Activated CD8-positive, alpha-beta memory T cell treated with anti-CD3 and anti-CD28 coated beads, Interleukin-2, amount 50 U/mL, for 4 hours (primary cell): Measurements from ENCODE around the gene RPS6KL1.
"Not testable (repeated sequence)": the region's sequence is repeated elsewhere in the genome, so short reads cannot be mapped to it uniquely, and the experiment has no call there.

Experiments used
- DNase-seq: peaks from one replicate; pipeline ENCODE4 v3.0.0-alpha.2; 2020

The RPS6KL1 gene

DNA sequence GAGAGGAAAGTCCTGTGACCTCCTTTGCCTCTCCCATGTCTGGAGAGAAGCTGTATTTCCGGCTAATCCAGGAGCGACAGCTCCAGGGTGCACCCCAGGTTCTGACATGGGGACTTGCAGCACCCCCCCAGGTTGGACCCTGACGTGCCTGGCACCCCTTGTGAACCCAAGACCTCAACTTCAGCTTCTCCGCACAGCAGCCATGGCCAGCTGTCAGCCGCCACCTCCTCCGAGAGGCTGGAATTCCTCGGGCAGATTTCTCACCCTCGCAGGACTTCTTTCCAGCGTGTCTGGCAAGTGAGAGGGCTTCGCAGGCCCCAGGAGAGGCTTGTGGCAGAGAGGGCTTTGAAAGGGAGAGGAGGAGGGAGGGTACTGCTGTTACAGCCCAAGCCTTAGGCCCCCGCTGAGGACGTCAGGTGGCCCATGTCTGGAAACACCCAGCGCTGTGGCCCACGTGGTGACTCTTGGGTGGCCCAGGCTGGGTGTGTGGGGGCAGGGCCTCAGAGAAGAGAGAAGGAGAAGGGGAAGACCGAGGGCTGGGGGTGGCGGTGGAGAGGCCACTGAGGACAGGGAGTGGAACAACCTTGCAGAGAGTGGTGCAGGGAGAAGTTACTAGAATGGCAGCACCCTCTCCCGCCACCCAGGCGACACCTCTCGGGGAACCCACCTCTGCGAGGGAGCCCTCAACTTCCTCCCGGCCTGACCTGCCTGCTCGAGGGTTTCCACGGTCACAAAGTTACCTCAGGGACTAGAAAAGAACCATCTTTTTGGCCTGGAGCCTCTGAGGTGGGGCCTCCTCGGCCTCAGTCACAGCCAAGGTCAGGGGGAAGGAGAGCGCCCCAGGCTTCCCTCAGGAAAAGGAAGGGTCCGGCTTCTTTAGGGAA lies 11.7 kb upstream of the RPS6KL1 start:
- no peak for DNase-seq

DNA sequence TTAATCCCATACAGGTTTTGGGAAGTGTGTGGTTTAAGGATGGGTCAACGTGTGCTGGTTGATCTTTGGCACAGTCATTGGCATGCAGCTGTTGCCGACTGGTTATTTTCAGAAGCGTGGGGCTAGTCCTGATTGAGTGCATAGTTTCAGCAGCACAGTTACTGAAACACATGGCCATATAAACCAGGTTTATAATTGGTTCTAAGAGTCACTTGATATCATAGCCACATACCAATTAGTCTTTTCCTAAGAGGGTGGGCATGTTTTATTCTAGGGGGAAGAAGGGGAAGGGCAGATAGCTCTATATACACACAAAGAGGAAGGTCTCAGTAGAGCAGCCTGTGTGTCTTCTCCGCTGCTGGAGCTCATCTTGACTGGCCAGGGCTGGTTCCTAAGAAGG lies 11.0 kb upstream of the RPS6KL1 start:
- DNase-seq: no peak

DNA sequence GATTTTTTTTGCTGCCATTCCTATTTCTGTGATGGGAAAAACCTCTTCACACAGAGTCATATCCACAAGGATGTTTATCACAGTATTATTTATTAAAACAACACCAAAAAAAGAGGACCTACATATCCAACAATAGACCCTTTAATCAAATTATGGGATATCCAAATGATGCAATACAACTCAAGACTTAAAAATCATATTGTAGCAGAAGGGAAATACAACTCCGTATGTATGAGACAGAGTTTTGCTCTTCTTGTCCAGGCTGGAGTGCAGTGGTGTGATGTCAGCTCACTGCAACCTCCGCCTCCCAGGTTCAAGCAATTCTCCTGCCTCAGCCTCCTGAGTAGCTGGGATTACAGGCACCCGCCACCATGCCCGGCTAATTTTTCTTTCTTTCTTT lies 9.9 kb upstream of the RPS6KL1 start:
- not testable (repeated sequence) for DNase-seq

DNA sequence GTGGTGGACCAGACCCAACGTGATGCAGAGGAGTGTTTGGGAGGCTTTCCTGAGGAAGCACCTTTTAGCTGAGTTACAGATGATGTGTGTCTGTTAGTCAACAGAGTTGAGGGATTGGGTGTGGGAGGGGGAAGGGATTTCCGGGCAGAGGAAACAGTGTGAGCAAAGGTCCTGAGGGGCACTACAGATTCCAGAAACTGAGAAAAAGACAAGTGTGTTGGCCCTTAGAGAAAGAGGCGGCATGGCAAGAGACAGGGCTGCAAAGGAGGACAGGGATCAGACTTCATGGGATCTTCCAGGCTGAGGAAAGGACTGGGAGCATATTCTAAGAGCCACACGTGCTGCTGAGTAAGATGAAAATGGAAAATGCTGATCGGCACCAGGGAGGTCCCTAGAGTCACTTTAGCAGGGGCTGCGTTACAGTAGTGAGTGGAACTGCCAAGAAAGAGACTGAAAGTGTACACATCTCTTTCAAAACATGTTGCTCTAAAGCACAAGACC lies 9.4 kb upstream of the RPS6KL1 start:
- DNase-seq: no peak

DNA sequence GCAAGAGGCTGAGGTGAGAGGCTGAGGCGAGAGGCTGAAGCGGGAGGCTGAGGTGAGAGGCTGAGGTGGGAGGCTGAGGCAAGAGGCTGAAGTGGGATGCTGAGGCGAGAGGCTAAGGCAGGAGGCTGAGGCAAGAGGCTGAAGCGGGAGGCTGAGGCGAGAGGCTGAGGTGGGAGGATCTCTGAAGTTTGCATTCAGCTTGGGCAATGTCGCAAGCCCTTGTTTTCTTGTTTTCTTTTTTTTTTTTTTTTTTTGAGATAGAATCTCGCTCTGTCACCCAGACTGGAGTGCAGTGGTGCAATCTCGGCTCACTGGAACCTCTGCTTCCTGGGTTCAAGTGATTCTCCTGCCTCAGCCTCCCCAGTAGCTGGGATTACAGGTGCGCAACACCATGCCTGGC lies 8.7 kb upstream of the RPS6KL1 start:
- not testable (repeated sequence) for DNase-seq

DNA sequence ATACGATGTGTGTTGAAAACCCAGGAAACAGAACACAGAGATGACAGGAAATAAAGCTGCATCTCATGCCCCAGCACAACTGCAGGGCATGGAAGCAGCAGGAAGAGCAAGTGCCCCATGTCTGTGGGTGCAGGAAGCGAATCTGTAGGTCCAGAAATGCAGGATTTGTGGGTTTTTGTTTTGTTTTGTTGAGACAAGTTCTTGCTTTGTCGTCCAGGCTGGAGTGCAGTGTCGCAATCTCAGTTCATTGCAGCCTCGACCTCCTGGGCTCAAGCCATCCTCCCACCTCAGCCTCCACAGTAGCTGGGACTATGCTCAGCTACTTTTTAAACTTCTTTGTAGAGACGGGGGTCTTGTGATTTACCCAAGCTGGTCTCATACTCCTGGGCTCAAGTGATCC lies 6.2 kb upstream of the RPS6KL1 start:
- DNase-seq: no peak

DNA sequence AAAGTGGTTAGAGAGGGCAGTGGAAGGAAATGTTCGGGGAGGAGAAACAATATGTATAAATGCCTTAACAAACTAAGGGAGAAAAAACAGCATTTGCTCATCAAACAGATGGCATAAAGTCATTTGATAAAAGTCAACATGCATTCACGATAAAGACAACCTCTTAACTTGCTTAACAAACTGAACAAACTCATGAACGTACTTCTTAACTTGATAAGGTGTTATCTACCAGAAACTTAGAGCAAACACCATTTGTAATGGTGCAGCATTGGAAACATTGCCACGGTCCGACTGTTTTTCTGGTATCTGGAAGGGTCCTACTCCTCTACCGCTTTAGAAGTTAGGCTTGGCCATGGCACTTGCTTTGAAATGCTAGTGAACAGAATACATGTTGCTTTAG lies 4.2 kb upstream of the RPS6KL1 start:
- no peak for DNase-seq

DNA sequence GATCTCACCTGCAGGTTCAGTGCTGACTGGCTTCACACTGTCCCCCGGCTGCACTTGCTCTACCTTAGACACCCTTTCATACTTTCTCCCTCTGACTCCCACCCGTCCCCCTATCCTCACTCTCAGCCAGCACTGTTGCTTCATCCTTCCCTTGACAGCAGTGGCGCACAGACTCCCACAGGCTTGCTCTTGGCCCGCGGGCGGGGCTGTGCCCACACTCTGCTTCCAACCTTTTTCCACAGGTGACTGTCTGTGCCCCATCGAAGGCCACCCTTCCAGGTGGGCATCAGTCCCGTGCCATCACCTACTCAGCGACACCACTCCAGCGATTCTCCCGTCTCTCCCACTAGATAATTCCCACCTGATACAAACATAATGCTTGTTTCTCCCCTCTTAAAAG lies 1.0 kb upstream of the RPS6KL1 start:
- no peak for DNase-seq

DNA sequence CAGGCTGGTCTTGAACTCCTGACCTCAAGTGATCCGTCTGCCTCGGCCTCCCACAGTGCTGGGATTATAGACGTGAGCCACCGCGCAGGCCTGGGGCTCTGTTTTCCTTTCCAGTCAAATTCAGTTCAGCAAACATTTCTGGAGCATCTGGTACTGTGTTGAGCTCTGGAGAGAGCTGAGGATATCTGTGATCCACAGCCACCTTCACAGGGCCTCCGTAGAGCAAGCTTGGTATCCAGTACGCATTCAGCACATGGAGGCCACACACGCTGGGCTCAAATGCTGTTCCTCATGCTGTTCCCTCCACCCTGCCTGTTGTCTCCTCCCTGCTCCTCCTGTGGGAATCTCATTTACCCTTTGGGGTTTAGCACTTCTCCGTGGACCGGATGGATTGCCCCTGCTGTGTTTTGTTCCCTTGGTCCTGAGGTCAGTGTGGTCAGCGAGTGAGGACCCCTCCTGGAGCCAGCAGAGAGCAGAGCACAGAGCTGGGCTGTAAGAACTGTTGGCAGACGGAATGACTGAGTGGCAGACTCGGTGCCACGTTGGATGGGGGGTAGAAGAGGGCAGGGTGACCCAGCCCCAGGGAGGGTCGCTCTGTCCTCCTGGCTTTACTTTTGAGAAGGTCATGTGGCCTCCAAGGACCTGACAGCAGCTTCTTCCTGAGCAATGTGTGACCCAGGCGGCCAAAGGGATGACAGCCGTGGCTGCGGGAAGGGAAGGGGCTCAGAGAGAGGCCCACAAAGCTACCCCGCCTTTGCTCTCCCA lies 891 bp downstream of the RPS6KL1 start:
- DNase-seq: no peak

DNA sequence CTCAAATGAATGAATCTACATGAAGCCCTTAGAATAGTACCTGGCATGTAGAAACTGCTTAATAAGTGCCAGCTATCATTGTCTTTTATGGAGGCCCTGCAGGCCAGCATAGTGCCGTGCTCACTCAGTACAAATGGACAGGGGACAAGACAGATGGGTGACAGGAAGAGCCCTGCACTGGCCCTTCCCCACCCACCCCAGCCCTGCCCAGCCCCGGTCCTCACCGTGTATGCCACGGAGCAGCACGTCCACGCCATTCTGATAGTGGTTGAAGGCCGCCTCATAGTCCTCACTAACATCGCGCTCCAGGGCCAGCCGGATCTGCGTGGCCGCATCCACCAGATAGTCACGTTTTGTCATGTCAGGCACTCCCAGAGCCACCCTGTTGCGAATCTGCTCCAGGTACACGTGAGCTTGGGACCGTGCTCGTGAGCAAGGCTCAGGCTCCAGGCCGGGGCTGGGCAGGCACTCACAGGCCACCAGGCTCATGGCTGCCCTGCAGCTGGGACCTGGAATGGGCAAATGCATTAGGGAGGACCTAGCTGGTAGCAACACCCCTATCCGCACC lies 1.9 kb downstream of the RPS6KL1 start:
- no peak for DNase-seq

DNA sequence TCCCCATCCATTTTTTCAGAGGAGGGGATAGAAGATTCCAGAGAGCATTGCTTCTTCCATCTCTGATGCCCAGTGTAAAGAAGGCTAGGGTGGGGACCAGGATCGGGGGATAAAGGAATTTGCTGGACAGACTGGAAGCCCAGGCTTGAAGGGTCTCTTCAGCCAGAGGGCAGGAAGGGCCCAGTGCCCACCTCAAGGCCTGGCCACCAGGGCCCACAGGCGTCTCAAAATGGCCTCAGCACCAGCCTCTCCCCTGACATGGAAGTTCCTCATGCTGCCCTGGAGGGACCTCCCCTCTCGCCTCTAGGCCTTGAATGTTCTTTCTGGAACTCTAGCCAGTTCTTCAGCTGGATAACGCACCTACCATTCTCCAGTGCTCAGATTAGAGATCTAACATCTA lies 2.8 kb downstream of the RPS6KL1 start:
- no peak for DNase-seq

DNA sequence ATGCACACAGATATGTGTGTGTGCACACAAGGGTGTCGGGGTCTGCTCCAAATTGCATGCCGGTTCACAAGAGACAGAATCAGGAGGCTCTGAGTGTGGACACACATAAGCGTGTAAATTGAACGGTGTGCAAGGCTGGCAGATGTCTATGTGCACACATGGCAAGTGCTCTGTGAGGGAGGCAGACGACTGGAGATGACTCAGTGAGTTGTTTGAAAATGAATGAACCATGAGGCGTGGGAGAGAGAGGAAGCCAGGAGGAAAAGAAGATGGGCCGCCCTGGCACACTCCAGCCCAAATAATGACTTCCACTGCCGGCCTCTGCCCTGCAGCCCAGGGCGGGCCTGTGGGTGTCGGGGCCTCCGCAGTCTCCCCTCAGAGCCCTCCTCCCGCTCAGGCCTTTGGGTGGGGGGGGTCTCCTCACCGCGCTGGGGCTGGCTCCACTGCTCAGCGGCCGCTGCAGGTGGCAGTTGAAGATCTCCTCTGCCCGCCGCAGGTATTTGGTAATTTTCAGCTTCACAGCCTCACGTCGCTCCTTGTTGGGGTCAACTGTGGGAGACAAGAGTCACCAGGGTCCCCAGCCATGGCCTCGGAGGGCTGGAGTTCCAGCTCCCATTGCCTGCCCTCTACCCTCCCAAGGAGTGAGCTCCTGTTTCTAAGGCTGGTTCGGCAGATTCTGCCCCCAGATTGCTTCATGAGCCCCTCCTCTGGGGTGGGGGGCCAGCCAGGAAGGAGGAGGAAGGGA lies 3.5 kb downstream of the RPS6KL1 start:
- no peak for DNase-seq

DNA sequence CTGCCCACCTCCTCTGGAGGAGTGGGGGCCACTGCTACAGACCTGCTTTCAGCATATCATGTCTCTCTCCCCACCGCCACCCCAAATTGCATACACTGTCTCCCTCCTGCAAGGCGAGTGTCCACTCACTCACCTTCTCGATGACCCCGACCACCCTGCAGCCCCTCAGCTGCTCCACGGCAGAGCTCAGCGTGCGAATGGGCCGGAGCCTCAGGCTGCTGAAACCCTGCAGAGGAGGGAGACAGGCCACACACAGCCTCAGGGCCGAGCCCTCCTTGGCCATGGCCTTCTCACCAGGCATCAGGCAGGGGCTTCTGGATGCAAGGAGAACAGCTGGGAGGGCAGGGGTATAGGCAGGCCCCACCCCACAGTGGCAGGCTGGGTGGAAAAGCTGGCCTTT lies 4.7 kb downstream of the RPS6KL1 start:
- no peak for DNase-seq

DNA sequence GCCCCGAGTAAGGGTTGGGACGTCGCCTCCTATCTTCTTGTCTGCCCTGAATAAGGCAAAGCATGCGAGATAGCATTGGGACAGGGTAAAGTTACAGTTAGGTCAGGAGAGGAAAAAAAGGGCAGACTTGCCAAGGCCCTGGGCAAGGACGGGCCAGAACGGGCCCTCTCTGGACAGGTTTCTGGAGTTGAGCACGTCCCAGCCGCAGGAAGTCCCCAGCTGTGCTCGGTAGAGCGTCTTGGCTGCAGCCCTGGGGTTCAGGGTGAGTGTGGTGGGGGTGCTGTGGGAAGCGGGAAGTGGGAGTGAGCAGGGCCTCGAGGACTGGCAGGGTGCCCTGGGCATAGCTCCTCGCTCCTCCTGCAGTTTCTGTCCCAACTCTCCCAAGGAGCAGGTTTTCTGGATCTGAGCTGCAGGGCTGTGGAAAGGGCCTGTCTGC lies 5.4 kb downstream of the RPS6KL1 start:
- DNase-seq: no peak

DNA sequence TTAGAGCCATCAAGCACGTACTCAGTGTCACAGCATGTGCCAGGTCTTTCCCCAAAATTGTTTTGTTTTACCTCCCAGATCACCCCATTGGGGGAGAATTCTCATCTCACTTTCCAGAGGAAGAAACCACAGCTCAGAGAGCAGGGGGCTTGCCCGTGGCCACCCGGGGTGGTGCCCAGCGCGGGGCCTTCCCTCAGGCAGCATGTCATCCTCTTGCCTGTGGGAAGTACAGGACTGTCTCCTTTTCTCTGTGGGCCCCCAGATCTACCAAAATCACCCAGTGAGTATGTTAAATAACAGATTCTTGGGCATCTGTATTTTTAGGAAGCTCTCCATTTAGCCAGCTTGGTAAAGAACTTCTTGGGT lies 5.9 kb downstream of the RPS6KL1 start:
- no peak for DNase-seq

DNA sequence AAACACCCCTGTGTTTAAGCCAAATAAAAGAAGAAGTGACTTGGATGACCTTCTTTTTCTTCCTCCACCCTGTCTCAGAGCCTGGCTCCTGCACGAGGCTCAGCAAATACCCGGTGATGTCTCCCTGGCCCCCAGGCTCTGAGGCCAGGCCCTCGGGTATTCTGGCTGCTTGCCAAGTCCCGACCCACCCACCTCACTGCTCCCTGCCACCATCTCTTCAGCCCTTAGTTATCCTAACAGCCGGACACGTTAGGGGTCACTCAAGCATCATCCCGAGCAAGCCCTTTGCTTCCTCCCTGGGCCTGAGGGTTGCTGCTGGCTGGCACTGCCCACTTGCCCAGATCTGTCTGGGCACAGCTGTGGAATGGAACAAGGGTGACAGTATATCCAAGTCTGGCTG lies 7.2 kb downstream of the RPS6KL1 start:
- DNase-seq: no peak

DNA sequence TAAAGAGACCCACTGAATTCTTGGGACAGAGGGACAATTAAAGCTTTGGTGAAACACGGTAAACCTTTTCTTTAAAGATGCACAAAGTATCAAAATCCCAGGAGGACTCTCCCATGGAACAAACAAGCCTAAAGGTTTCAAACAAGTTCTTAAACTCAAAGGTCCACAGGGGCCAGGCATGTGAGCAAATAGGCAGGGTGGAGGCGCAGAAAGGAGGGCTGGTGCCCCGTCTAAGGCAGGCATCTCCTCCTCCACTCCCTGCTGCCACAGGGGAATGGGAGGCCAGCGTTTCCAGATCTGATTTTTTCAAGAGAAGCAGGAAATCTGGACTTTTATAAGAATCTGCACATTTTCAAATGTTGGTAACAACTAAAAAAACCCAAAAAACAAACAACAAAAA lies 7.6 kb downstream of the RPS6KL1 start:
- DNase-seq: no peak

DNA sequence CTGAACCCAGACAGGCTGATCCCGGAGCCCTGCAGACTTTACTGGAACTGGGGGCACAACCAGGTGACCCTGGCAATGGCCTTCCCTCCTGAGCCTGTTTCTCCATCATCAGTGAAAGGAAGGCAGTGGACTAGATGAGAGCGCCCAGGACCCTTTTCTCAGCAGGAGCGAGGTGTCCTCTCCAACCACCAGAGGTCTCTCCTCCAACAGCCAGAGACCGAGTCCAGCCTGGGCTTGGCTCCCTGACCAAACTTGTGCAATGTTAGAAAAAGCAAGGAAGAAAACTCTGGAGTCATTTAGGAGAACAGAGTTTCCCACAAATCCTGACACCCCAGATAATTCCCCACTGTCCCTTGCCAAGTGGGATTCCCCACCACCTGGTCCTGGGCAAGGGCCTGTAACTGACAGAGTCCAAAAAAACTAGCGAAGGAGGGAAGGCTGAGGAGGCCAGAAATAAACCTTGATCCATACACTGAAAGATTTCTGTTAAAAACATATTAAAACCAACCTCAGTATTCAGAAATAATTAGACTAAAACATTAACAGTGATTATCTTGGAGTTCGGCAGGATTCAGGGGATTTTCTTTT lies 9.0 kb downstream of the RPS6KL1 start:
- no peak for DNase-seq

DNA sequence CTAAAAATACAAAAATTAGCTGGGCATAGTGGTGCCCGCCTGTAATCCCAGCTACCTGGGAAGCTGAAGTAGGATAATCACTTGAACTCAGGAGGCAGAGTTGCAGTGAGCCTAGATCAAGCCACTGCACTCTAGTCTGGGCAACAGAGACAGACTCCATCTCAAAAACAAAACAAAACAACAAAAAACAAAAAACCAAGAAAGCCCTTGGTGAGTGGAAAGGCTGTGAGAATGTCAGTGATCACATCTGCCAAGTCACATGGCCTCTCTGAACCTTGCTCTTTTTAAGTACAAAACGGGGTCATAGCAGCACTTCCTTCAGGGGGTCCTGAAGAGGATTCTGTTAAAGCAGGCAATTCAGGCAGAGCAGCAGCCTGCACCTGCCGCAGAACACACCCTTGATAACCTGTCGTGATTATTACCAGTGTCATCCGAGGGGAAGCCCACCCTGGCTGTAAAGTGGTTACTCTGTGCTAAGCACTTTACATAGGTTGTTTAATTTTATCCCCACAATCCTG lies 9.6 kb downstream of the RPS6KL1 start:
- no peak for DNase-seq

DNA sequence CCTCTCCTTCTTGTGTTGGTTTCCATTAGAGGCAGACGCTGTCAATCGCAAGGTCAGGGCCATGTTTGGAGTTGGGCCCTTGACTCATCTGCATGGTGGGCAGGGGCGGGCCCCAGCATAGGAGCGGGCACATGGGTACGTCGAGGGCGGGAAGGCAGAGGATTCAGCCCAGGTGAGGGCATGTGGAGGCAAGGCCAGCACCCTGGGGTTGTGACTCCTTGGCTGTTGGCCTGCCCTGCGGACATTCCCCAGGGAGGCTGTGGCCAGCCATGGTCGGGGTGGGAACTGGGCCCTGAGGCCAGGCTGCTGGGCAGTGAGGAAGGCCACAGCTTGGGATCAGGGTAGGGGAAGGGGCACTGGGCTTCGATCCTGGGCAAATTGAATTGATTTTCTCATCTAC lies 10.3 kb downstream of the RPS6KL1 start:
- DNase-seq: no peak

DNA sequence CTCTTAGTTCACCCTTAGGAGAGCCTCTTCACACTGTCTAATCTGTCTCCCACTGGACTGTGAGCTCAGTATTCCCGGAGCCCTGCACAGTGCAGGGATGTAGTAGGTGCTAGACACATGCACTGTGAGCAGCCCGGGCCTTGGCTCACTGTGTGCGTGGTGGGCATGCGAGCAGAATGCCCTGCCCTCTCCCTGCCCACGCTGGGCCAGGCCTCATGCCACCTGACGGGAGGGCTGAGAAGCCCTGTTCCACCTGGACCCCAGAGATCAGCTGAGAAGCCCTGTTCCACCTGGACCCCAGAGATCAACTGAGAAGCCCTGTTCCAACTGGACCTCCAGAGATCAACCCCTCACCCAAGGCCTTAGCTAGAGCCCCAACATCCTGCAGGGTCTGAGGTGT lies 10.9 kb downstream of the RPS6KL1 start:
- no peak for DNase-seq

DNA sequence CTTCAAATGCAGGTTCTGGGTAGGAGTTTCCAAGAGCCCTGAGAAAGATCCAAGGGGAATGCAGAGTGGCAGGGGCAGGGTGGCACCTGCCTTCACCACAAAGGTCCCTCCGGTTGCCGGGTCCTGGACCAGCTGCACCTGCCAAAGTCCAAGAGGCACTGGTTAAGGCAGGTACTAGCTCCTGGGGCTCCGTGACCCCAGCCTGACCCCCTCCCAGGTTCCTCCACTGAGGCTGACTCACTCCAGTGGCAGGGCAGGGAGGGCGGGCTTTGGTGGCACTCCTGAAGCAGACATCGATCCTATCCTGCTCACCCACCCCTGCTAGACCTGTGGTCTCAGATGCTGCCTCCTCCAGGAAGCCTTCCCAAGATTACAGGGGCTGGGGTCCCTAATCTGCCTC lies 11.4 kb downstream of the RPS6KL1 start:
- DNase-seq: no peak

DNA sequence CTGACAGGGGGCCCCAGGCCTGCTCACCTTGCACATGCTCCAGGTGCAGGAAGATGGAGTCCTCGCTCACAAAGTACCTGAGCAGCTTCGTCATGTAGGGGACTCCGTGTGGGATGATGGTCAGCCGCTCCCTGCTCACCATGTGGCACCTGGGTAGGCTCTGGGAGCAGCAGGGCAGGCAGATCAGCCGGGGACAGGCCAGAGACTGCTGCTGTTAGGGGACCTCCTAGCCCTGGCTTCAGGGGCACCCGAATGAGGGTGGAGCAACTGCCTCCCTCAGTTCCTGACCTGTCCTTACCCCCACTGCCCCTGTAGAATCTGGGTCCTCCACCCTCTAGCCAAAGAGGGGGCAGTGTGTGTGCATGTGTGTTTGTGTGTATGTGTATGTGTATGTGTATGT lies 11.8 kb downstream of the RPS6KL1 start:
- DNase-seq: no peak
